GM13977 (cell line): ENCODE results near the gene FNTB.

ENCODE experiments used
- DNase-seq: peaks from one replicate; pipeline ENCODE4 v3.0.0; 2012; ENCODE audit warnings: low spot score
- CTCF ChIP-seq: IDR thresholded peaks from 2 replicates; pipeline ENCODE4 v1.5.1; 2012; ENCODE audit warnings: mild to moderate bottlenecking, control low read depth; ENCODE audit not compliant: insufficient read depth; ENCODE audit errors: extremely low read depth, missing control alignments
- in situ Hi-C: fragments of 300-500 bp; cut with MboI; formaldehyde crosslinking; loops from one replicate; pipeline ENCODE4 v1.12.0; 2022; ENCODE audit warnings: low sequenced_read_pairs, low pct_unique_long_range_greater_than_20kb, mixed read lengths, inconsistent platforms; ENCODE audit not compliant: unreplicated experiment

FNTB gene

GRCh38 chr14:64986648-64987437 is at the start of gene FNTB:
FNTB (plus strand) TSS chr14:64986895; CDS start chr14:64986954, 59 bp downstream.
- peak; percentile 94 for DNase-seq
- TF ChIP-seq CTCF = peak; percentile 98
- in situ Hi-C loops = loop anchor here (25.0 kb wide), 1 partner anchor 425 kb away; the partner anchor contains the start of gene FUT8

- no peak for DNase-seq
- no peak for TF ChIP-seq CTCF
- in situ Hi-C loops = no loop called here
Observed at GRCh38 chr14:64937171-64937820, 49.4 kb upstream of the FNTB start.

GRCh38 chr14:64937821-64938193 is 48.9 kb upstream of the FNTB start:
- in situ Hi-C loops = no loop called here
- TF ChIP-seq CTCF = no peak
- DNase-seq = no peak

- in situ Hi-C loops = no loop called here
- TF ChIP-seq CTCF = no peak
- no peak for DNase-seq
Observed at GRCh38 chr14:64938972-64939816, 47.5 kb upstream of the FNTB start.

GRCh38 chr14:64939817-64940190 is 46.9 kb upstream of the FNTB start:
- no peak for TF ChIP-seq CTCF
- in situ Hi-C loops = no loop called here
- no peak for DNase-seq

GRCh38 chr14:64940336-64940910 is 46.3 kb upstream of the FNTB start:
- DNase-seq = no peak
- in situ Hi-C loops = no loop called here
- TF ChIP-seq CTCF = no peak
